ENCODE results near the gene LOXL1.

Gene LOXL1

DNA sequence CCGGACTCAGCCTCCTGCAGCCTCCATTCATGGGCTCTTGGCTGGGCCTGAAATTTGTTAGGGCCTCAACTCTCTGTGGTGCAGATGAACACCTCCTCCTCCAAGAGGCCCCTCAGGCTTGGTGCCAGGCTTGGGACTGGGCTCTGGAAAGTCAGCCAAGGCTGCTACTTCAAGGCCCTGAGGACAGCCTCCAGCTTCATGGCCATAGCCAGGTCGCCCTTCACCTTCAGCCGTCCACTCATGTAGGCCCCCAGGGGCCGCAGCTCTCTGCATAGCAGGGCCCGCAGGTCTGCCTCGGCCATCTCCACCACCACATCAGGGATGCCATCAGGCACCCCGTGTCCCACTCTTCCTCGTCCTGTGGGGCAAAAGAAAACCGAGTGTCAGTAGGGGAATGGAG lies 57.5 kb downstream of the LOXL1 start:
- no peak for DNase-seq

DNA sequence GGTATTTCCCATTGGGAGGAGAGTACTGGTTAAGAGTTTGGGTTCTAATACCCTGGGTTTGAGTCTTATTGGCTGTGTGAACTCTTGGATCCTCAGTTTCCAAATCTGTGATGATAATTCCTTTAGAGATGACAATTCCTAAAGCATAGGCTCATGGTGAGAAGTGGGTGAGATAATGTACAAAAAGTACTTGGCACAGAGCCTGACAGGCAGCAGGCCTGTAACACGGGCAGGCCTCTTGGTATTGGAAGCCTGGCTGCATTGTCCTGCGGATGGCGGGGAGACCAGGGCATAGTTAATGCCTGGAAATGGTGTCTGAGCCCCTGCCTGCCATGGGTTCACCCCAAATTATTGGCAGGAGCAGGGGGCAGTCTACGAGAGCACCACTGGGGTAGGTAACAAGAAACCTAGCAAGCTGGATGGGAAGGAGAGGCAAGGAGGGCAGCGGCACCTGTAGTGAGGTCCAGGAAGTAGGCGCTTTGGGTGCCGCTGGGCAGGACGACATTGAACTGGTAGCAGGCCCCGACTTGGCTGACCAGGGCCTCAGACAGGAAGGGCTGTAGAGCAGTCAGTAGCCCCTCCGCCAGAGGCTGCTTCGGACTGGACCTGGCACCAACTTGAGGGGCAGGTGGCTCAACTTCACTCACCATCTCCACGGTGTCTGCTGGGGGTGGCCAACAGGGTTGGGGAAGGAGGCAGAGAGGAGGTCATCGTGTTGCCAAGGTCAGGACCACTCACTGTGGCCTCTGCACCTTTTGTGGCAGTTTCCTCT lies 58.1 kb downstream of the LOXL1 start:
- no peak for DNase-seq

DNA sequence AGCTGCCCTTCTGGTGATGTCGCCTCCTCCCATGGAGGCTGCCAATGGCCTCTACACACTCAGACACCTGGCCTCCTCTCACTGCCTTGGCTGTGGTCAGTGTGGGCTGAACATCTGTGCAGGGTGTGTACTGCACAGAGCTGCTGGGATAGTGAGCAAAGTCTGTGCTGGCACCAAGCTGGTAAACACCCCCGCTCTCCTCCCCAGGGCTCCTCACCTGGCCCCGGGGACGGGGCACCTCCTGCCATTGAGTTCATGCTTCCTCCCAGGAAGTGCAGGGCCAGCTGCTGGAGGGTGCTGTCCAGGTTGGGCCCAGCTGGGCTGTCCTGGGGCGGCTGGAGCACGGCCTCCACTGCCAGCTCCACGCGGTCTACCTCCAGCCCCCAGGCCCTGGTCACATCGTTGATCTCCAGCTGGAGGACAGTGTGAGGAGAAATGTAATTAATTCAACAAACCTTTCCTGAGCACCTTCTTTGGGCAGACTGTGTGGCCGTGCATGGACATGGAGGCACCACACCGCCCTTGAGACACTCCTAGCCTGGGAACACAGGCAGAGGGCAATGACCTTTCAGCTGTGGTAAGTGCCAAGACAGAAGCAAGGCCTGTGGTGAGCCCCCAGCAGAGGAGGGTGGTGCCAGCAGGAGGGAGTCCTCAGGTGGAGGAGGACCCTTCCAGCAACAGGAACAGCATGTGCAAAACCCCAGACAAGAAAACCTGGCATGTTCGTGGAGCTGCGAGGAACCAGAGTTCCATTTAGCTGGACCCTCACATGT lies 59.0 kb downstream of the LOXL1 start:
- DNase-seq = no peak

DNA sequence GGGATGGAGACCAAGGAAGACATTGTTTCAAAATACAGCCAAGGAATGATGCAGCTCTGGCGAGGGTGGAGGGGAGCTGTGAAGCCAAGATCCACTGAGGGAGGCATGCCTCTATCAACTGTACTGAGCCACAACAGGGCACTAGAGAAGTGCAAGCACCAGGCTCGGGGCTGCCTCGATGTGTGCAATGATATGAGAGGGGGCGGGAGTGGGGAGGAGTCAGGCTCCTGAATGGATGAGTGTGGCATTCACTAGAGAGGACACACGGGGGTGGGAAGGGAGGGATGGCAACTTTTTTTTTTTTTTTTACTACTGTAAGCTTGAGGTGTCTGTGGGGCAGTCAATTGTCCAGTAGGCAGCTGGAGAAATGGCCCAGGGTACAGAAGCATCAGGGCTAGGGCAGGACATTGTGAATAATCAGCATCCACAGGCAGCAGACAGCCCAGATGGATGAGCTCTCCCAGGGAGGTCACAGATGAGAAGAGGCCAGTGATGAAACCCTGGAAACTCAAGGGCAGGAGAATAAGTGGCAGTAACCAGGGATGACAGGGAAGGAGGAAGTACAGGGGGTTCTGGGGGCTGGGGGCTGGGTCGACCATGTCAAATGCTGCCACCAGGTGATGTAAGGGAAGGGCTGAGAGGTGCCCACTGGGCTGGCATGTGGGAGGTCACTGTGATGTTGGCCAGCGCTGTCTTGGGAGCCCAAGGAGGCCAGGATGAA lies 60.0 kb downstream of the LOXL1 start:
- no peak for DNase-seq

DNA sequence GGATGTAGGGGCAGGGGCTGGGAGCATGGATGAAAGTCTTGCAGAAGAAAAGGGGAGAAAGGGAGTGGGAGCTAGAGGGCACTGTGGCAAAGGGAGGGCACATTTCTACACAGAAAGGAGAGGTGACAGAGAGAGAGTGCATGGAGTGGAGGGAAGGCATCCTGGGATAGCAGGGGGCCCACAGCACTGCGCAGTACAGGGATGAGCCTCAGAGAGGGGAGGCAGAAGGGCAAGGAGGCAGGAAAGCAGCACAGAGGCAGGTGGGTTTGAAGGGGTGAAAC lies 60.5 kb downstream of the LOXL1 start:
- DNase-seq = no peak

DNA sequence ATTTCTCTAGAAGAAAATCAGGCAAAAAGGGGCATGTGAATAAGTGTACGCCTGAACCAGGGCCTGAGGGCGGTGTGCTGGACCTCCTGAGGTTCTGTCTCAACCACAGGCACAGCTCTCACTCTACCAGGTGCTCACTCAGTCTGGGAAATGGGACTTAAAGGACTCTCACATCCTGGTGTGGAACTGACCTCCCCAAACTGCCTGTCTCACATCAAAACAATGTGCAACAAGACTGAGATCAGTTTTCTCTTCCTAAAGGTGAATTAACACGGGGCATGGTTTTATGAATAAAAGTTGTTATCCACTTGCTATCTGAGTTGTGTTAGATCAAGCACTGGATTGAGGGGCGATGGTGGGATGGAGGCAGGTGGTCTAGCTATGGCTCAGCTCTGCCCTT lies 61.0 kb downstream of the LOXL1 start:
- no peak for DNase-seq

DNA sequence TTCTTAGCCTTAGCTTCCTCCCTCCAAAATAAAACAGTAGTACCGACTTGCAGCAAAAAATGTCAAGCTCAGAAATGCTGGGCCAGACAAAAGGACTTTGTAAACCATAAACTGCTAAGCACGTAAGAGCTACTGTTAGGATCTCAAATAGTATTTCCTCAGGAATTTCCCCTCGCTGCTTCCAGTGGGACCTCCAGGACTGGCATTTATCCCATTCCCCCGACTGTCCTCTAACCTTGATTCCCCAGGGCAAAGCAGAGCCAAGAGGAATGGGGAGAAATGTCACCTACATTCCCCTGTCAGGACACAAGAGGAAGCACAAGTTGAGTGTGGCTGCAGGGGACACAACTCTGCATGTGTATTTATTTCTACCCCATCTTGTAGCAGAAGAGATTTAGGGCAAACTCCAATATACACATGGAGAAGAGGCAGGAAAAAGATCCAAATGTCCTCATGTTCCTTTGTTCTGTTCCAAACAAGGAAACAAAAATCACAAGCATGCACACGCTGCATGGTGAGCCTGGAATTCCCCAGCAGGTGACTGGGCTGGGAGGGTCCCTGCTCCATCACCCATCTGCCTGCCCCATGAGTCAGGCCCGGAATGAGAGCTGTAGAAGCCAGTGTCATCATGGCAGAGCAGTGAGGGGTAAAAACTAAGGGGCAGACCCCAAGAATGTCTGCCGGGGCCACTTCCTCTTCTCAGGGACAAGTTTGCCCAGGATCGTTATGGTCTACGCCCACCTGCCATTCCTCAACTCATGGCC lies 61.6 kb downstream of the LOXL1 start:
- no peak for DNase-seq

DNA sequence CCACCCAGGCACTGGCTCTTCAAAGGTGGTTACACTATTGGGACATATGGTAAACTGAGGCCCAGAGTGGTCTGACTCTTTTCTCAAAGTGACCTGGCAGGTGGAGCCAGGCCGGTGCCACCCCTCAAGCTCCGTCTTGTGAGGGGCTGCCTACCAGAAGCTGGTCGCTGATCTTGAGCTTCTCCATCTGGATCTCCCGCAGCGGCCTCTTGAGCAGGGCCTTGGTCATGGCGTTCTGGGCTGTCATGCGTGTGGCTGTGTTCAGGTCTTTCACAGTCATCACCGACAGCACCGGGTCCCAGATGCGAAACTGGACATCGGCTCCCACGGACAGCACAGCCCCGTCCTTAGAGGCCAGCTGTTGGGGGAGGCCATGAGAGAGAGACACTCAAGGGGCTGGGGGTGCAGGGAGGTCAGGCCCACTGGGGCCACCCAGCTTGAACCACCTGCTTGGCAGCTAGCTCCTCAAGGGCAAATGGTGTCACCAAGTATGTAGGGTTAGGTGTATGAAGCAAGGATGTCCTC lies 62.2 kb downstream of the LOXL1 start:
- DNase-seq = no peak

DNA sequence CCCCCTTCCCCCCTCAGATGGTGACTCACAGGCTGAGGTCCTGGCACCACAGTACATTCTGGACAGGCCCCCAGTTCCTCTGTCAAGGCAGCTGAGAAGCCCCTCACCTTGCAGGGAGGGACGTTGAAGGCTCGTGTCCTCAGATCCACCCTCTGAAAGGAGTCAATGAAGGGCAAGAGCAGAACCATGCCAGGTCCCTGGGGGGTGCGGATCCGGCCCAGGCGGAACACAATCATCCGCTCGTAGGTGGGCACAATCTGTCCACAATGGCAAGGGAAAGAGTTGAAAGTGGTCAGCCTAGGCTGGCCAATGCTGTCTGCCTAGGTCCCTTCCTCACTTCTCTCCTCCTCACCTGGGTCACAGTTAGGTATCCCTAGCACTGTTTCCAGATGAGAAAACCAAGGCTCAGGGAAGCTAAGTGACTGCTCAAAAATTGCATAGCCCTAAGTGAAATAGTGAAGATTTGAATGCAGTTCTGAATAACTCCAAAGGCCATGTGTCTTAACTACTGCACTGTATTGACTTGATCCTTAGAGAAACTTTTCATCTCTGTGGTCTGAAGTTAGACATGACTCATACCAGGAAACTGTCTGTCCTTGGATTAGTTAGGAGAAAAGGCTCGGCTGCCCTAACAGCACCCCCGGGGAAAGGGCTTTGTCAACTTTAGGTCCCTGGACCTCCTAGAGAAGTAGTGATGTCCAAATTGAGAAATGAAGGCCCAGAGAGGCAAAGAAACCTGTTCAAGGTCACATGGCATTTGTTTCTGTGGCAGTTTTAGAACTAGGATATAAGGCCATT lies 62.9 kb downstream of the LOXL1 start:
- DNase-seq = no peak

DNA sequence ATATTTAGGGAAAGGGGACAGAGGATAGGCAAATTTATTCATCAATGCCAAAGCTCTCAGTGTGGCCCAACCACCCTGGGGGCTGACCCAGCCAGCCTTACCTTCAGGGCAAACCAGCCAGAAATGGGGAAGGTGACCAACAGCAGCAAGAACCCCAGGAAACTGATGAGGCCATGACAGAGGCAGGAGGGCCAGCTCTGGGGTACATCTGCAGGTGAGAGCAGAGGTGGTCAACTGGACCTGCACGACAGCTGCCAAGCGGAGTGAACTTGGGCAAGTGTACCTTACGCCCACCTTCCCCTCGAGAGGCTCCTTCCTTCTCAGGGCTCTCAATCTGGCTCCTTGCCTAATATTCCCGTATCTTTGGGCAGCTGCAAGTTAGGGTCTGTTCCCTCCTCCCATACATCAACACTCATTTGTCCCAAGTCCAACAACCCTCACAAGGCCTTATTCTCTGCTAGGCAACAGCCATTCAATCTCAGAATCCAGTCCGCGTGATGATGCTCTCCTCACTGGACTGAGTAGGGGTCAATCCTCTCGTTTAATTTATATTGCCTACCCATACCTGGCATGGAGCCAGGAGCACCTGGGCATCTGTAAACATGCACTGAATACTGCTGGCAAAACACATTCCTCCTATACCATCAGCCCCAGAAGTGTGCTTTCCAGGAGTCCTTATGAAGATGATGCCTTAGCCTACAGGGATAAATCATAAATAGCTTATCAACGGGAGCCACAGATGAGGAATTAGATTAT lies 64.2 kb downstream of the LOXL1 start:
- peak; percentile 49 for DNase-seq

DNA sequence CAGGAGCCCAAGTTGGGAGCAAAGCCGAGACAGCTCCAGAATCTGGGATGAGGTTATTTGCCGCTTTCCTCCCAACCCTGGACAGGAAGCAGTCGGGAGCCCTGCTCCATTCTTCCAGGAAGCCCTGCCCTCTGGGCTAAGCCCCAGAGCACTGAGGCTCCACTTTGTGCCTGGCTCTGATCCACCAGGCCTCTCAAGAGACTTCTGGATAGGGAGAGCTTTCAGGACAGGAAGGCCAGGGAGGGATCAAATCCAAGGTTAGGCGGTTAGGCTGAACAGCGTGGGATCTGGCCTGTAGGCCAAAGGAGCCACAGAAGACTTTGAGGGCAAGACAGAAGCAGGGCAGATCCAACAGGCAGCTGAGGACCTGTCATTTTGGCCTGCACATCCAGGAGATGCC lies 65.0 kb downstream of the LOXL1 start:
- DNase-seq = peak; percentile 7

DNA sequence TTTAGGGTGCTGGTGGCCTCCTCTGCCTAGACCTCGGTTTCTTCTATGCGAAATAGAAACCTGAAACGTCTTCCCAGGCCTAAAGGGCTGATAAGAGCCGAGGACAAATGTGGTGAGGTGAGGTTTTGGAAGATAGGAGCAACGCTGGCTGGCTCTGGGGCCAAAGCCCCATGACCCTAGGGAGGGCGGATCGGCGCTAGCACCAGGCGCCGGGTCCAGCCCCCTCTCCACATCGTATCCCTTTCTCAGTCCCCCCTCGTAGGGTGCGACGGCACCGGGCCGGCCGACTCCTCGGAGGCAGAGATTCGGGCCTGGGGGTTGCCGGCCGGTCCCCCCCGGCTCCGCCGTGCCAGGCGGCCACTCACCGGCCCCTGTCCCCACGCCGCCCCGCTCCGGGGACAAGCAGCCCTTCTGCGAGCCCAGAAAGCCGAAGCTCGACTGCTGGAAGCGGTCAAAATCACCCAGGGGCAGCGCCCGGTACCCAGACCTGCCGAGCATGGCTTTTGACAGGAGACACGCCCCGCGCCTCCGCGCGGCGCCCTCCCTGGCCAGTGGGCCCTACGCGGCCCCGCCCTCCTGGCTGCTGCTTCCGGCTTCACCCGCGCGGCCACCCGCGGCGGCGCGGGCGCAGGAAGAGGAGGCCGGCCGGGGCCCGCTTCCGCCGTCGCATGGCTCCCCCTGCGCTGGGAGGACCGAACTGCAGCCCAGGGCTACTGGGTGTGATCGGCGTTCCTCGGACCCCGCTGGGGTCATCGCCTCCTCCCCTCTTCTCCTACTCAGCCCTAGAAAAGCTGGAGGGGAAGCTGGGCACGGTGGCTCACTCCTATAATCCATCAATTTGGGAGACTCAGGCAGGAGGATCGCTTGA lies 65.7 kb downstream of the LOXL1 start, which contains the start of gene STOML1:
Gene STOML1 (minus strand): TSS at position 570 of the 868 bp plus-strand sequence. CDS start 72 bp downstream, at position 498.
- peak; percentile 94 for DNase-seq

DNA sequence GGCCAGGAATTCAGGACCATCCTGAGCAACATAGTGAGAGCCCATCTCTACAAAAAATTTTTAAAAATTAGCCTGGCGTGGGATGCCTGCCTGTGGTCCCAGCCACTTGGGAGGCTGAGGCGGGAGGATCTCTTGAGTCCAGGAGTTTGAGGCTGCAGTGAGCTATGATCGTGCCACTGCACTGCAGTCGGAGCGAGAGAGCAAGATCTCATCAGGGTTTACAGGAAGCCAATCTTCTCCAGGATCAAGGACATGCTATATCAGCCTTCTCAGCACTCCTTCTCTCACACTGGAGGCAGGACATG lies 66.3 kb downstream of the LOXL1 start:
- DNase-seq = no peak

DNA sequence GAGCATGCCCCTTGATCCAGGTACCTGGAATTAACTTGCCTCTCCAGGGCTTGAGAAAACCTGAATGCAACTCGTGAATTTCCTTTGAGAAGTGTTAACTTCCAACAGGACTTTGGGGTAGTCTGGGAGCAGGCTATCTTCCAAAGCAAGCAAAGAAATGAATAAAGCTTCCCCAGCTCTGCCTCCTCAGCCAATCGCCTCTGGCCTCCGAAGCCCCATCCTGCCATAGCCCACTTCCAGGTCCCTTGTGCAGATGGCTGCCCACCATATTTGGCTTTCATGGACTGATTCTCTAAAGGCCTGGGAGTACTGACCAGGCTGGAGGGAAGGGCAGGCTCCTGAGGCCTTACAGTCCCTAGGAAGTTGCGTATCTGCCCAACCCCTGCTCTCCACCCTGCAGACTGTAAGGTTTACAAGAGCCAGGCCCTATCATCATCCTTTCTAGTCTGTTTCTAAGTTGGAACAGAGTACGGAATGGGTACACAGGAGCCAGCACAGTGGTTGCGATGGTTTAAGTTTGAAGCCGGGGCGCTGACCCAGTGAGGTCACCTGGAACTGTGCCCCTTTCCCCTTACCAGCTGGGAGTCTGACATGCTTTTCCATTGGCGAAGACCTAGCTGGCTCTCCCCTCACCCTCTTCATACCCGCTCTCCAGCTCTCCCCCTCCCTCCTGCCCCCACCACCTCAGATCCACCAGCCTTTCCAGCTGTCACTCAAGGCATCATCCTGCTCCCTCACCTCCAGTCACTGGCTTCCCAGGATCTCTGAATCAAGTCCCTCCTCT lies 67.1 kb downstream of the LOXL1 start:
- no peak for DNase-seq

DNA sequence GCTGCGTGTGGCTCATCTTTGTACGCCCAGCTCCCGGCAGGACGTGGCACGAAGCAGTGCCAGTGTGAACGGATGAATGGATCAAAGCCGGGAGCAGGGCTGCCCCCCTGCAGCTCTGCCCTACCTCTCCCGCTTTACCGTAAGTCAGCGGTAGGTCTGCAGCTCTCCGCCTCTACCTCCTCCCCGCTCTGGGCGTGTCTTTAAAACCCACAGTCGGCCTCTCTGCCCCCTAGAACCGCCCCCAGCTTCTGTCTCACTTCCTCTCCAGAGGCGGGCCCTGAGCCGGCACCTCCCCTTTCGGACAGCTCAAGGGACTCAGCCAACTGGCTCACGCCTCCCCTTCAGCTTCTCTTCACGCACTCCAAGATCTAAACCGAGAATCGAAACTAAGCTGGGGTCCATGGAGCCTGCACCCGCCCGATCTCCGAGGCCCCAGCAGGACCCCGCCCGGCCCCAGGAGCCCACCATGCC lies 68.2 kb downstream of the LOXL1 start, which contains the start of gene PML:
Gene PML (plus strand): TSS at position 304 of the 471 bp plus-strand sequence. CDS start 97 bp downstream, at position 401.
- DNase-seq = peak; percentile 91

DNA sequence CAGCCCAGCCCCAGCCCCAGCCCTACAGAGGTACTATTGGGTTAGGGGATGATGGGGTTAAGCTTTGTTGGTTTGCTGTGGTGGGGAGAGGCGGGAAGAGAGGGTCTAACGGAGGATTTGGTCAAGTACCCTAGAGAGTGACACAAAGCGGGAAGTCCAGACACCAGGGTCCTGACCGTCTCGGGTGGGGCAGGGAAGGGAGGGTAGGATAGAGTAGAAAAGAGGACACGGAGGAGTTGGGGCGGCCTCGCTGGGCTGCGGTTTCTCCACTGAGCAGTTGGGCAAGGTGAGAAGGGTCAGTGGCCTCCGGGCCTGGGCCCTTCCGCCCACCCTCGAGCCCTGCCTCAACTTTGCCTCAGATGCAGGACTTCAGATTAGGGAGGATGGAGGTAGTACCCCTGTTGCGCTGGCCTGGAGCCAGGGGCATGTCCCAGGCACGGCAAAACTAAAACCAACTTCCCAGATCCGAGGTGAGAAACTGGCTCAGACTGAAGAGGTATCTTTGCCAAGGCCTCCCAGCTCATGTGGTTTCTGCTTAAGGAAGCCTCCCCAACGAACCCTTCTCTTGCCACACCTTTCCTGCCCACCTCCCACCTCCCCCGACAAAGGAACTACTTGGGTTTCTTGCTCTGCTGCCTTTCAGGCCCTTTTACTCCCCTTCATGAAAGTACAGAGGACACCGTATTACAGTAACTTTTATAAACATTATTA lies 68.8 kb downstream of the LOXL1 start:
- DNase-seq = peak; percentile 31

DNA sequence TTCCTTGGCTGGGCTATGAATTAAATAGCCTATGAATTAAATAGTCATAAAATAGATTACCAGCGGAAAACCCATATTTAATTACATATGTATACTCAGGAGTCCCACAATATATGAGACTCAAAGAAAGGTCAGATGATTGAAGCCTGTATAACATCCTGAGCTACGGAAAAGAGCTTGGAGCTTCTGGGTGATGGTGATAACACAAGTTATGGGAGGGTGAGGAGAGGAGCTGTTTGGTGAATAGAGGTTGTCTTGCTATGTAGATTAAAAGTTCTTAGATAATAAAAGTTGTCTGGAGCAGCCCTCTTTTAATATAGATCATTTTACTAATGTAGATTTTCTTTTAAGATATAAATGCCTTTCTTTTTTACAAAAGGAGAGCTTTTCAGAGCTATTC lies 70.0 kb downstream of the LOXL1 start:
- no peak for DNase-seq

DNA sequence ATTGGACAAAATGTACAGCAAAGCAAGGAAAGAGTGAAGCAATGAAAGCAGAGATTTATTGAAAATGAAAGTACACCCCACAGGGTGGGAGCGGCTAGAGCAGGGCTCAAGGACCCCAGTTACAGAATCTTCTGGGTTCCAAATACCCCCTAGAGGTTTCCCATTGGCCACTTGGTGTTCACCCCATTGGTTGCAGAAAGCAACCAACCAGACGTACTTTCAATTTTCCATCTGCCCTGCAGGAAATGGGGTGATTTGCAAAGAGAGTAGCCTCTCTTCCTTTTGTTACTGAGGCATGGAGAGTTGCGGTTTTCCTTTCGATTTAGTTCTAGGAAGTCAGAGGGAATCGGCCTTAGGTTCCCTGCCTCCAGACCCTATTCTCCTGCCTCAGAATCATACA lies 70.7 kb downstream of the LOXL1 start:
- no peak for DNase-seq

DNA sequence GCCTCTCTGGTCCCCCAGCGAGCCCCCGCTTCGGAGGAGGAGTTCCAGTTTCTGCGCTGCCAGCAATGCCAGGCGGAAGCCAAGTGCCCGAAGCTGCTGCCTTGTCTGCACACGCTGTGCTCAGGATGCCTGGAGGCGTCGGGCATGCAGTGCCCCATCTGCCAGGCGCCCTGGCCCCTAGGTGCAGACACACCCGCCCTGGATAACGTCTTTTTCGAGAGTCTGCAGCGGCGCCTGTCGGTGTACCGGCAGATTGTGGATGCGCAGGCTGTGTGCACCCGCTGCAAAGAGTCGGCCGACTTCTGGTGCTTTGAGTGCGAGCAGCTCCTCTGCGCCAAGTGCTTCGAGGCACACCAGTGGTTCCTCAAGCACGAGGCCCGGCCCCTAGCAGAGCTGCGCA lies 71.7 kb downstream of the LOXL1 start:
- DNase-seq = no peak
